Breast epithelium (tissue), 3 donors: ENCODE results near the gene ADAMTS18.
"Not testable (repeated sequence)": the region's sequence is repeated elsewhere in the genome, so short reads cannot be mapped to it uniquely, and the experiment has no call there.

Source experiments
- POLR2A ChIP-seq: fragments of 450-650 bp; IDR thresholded peaks from one replicate; pipeline ENCODE4 v1.6.1; 2016; ENCODE audit warnings: antibody characterized with exemption, mild to moderate bottlenecking, moderate library complexity
- TF ChIP-seq, protein P1 (sequence below), 3 donors: fragments of 450-650 bp; IDR thresholded peaks; one replicate each; pipeline ENCODE4 v1.5.1; 2016 to 2017; ENCODE audit warnings: antibody characterized with exemption in 3 of 3, mild to moderate bottlenecking in 3 of 3, moderate library complexity in 3 of 3

DNA sequence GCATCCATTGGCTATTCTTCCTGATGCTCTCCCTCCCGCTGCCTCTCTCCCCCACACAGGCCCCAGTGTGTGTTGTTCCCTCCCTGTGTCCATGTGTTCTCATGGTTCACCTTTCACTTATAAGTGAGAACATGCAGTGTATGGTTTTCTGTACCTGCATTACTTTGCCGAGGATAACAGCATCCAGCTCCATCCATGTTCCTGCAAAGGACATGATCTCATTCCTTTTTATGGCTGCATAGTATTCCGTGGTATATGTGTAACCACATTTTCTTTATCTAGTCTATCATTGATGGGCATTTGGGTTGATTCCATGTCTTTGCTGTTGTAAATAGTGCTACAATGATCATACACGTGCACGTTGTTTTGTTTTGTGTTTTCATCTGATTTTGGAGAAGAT is 192.4 kb downstream of the ADAMTS18 start:
- TF ChIP-seq, protein P1, sequence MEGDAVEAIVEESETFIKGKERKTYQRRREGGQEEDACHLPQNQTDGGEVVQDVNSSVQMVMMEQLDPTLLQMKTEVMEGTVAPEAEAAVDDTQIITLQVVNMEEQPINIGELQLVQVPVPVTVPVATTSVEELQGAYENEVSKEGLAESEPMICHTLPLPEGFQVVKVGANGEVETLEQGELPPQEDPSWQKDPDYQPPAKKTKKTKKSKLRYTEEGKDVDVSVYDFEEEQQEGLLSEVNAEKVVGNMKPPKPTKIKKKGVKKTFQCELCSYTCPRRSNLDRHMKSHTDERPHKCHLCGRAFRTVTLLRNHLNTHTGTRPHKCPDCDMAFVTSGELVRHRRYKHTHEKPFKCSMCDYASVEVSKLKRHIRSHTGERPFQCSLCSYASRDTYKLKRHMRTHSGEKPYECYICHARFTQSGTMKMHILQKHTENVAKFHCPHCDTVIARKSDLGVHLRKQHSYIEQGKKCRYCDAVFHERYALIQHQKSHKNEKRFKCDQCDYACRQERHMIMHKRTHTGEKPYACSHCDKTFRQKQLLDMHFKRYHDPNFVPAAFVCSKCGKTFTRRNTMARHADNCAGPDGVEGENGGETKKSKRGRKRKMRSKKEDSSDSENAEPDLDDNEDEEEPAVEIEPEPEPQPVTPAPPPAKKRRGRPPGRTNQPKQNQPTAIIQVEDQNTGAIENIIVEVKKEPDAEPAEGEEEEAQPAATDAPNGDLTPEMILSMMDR (IDR thresholded peaks at IDR 0.05), result not testable (repeated sequence)
- TF ChIP-seq POLR2A, result not testable (repeated sequence)
